DOHH2 (cell line): ENCODE measurements around the gene WASF2.

Source experiments
- H3F3A ChIP-seq: fragments of 200-600 bp; sonication (generic), shearing (Covaris generic); 2 replicates; pipeline ENCODE4 v1.6.0; 2016; ENCODE audit warnings: antibody characterized with exemption, mild to moderate bottlenecking; ENCODE audit not compliant: control insufficient read depth, insufficient read depth
- H3K27ac ChIP-seq: fragments of 200-600 bp; sonication (generic); 2 replicates; pipeline ENCODE4 v1.5.1; 2014; ENCODE audit warnings: low read depth, mild to moderate bottlenecking, low read length, moderate library complexity
- H3K27me3 ChIP-seq: fragments of 200-600 bp; sonication (generic); 2 replicates; pipeline ENCODE4 v1.6.1; 2014; ENCODE audit warnings: mild to moderate bottlenecking, low read length, mixed read lengths; ENCODE audit not compliant: control insufficient read depth
- H3K36me3 ChIP-seq: fragments of 200-600 bp; sonication (generic); 2 replicates; pipeline ENCODE4 v1.6.1; 2014; ENCODE audit warnings: mild to moderate bottlenecking, low read length, moderate library complexity, mixed read lengths; ENCODE audit not compliant: control insufficient read depth
- H3K4me1 ChIP-seq: fragments of 200-600 bp; sonication (generic); 2 replicates; pipeline ENCODE4 v1.6.1; 2014; ENCODE audit warnings: mild to moderate bottlenecking, low read length, mixed read lengths; ENCODE audit not compliant: control insufficient read depth
- H3K4me2 ChIP-seq: fragments of 200-600 bp; sonication (generic); 2 replicates; pipeline ENCODE4 v1.6.0; 2014; ENCODE audit warnings: mild to moderate bottlenecking, low read length, moderate library complexity
- H3K4me3 ChIP-seq: fragments of 200-600 bp; sonication (generic); 2 replicates; pipeline ENCODE4 v1.5.1; 2014; ENCODE audit warnings: mild to moderate bottlenecking, low read length, mixed read lengths
- H3K79me2 ChIP-seq: fragments of 200-600 bp; sonication (generic); 2 replicates; pipeline ENCODE4 v1.6.1; 2014; ENCODE audit warnings: mild to moderate bottlenecking, low read length, mixed read lengths; ENCODE audit not compliant: control insufficient read depth
- H3K9me2 ChIP-seq: fragments of 200-600 bp; sonication (generic); replicated peaks from 2 replicates; pipeline ENCODE4 v1.6.1; 2014; ENCODE audit warnings: mild to moderate bottlenecking, low read length, mixed read lengths; ENCODE audit not compliant: control insufficient read depth
- H3K9me3 ChIP-seq: fragments of 200-600 bp; sonication (generic); 2 replicates; pipeline ENCODE4 v1.6.1; 2014; ENCODE audit warnings: antibody characterized with exemption, low read length, mixed read lengths; ENCODE audit not compliant: control insufficient read depth, insufficient read depth
- H4K20me1 ChIP-seq: fragments of 200-600 bp; sonication (generic); 2 replicates; pipeline ENCODE4 v1.6.0; 2014; ENCODE audit warnings: low read depth, mild to moderate bottlenecking, antibody characterized with exemption, low read length, moderate library complexity; ENCODE audit not compliant: control insufficient read depth, insufficient read depth
- EZH2phosphoT487 ChIP-seq: fragments of 200-600 bp; sonication (generic); IDR thresholded peaks from 2 replicates; pipeline ENCODE4 v1.6.1; 2017; ENCODE audit warnings: borderline replicate concordance, mild to moderate bottlenecking, antibody characterized with exemption, low read length, moderate library complexity, mixed read lengths
- TF ChIP-seq, protein P1 (sequence below): fragments of 200-600 bp; sonication (generic); IDR thresholded peaks from one replicate; pipeline ENCODE4 v1.5.1; 2014; ENCODE audit warnings: antibody characterized with exemption, mild to moderate bottlenecking, low read depth, low read length; ENCODE audit not compliant: poor library complexity, severe bottlenecking

The WASF2 gene

DNA sequence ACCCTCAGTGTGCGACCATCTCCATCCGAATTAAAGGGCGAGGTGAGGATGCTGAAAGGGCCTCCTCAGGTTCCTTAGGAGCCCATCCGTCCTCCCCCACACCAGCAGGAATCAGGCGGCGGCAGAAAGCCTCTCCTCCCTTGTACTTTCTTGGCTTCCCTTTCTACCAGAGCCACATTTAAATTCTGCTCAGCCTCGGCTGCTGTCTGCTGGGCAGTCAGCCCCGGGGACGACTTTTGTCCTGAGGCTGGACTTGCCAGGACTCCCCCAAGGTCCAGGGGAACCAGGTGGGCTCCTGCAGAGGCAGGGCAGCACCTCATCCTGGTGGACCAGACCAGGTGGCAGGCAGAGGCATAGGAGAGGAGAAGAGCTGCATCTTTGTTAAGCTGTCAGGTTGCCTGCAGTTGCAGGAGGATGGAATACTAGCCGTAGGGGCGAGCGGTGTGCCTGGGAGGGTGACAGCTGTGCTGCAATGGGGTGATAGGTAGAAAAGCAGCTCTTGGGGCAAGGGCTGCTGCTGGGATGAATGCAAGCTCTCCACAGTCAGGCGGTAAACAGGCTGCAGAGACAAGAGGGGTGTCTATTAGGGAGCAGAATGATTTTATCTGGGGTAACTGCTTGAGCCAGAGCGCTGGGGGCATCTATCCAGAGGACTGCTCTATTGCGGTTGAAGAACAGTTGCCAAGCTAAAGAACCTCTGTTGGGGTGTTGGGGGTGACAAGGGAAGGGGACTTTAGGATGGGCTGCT, 46.2 kb upstream of the WASF2 start:
- Histone ChIP-seq H3K4me3 (no peak overlapping the region), H3K4me1 (peaks cover 15% of the 10 kb centered on the region), H3K27ac (no peak overlapping the region), H3F3A (no peaks in the 10 kb centered on the region), H3K27me3 (no peaks in the 10 kb centered on the region), H4K20me1 (no peaks in the 10 kb centered on the region), H3K4me2 (no peak overlapping the region), H3K9me3 (no peaks in the 10 kb centered on the region), H3K9me2 (no peaks in the 10 kb centered on the region), H3K79me2 (no peaks in the 10 kb centered on the region), H3K36me3 (no peaks in the 10 kb centered on the region)
- TF ChIP-seq, protein P1, sequence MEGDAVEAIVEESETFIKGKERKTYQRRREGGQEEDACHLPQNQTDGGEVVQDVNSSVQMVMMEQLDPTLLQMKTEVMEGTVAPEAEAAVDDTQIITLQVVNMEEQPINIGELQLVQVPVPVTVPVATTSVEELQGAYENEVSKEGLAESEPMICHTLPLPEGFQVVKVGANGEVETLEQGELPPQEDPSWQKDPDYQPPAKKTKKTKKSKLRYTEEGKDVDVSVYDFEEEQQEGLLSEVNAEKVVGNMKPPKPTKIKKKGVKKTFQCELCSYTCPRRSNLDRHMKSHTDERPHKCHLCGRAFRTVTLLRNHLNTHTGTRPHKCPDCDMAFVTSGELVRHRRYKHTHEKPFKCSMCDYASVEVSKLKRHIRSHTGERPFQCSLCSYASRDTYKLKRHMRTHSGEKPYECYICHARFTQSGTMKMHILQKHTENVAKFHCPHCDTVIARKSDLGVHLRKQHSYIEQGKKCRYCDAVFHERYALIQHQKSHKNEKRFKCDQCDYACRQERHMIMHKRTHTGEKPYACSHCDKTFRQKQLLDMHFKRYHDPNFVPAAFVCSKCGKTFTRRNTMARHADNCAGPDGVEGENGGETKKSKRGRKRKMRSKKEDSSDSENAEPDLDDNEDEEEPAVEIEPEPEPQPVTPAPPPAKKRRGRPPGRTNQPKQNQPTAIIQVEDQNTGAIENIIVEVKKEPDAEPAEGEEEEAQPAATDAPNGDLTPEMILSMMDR = no peak
- no peak for TF ChIP-seq EZH2phosphoT487

DNA sequence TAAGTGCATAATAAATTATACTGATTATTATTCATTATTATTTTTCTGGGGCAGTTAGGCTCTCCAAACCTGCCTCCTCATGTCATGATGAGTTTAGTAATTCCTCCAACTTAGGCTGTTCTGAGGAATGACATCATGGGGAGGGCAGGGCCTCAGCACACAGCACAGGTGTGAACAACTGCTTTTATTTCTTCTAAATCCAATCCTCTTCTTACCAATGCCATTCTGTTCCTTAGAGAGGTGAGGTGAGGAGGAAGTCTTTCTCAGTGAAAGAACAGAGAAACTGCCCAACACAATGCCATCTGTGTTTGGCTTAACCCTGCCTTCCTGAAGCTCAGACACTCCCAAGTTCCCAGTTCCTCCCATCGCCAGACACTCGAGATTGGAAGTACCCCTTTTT, 45.4 kb upstream of the WASF2 start:
- Histone ChIP-seq H3K79me2 (no peaks in the 10 kb centered on the region), H3K4me3 (no peak overlapping the region), H3F3A (peaks cover 2% of the 10 kb centered on the region; the same call in 1 of the 2 replicates), H3K27me3 (no peaks in the 10 kb centered on the region), H3K27ac (no peak overlapping the region), H3K4me1 (peaks cover 15% of the 10 kb centered on the region), H3K4me2 (no peak overlapping the region), H3K9me3 (no peaks in the 10 kb centered on the region), H4K20me1 (no peaks in the 10 kb centered on the region), H3K9me2 (no peaks in the 10 kb centered on the region), H3K36me3 (no peaks in the 10 kb centered on the region)
- TF ChIP-seq, protein P1 = no peak
- TF ChIP-seq EZH2phosphoT487 = no peak

DNA sequence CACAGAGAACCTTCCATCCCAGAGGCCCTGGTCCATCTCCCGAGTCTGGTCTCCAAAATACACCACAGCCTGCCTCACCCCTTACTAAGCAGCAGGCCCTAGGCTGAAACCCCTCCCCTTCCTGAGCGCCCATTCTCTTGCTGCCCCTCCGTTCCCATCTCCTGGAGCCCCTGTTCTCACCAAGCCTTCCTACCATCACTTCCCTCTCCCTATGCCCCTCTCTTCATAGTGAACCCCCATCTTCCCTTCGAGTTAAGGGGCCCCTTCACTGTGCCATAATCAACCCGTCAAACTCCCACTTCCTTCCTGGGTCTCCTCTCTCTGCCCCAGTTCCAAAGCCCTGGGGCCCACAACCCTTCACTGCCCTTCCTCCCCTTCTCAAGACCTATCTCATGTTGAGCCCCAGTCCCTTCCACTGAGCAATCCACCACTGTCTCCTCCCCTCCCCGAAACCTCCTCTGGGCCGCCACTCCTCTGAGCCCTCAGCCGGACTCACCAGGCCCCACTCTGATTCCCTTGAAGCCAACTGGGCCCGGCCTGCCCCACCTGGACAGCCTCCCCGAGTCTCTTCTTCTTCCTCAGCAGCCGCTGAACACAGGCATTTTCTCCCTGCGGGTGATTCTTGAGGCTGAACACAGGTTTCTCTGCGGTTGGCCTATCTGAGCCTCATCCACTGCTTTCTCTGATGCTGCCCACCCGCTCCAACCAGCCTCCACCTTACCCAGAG, 42.2 kb upstream of the WASF2 start:
- no peak overlapping the region for H3K4me2 ChIP-seq
- no peaks in the 10 kb centered on the region for H3K79me2 ChIP-seq

More for the DNA sequence above, 42.2 kb upstream of the WASF2 start:
- TF ChIP-seq, protein P1 = no peak
- TF ChIP-seq EZH2phosphoT487 = no peak
- H3K36me3 ChIP-seq = no peaks in the 10 kb centered on the region
- H3F3A ChIP-seq = peaks cover 20% of the 10 kb centered on the region
- no peaks in the 10 kb centered on the region for H4K20me1 ChIP-seq
- H3K4me3 ChIP-seq = no peak overlapping the region
- no peak overlapping the region for H3K27ac ChIP-seq
- no peaks in the 10 kb centered on the region for H3K9me2 ChIP-seq
- H3K4me1 ChIP-seq = peaks cover 33% of the 10 kb centered on the region
- H3K9me3 ChIP-seq = no peaks in the 10 kb centered on the region
- H3K27me3 ChIP-seq = peaks cover 2% of the 10 kb centered on the region; the same call in 1 of the 2 replicates
